Measurements from ENCODE around the gene CAMSAP3.

GRCh38 chr19:7582446-7582845 is 13.2 kb upstream of the CAMSAP3 start:
- no peak for TF ChIP-seq EP300 (IDR thresholded peaks at IDR 0.05; ENCODE audit: borderline replicate concordance in 1 of 2, low read depth in 1 of 2, low read length in 1 of 2)
- TF ChIP-seq, protein P1, sequence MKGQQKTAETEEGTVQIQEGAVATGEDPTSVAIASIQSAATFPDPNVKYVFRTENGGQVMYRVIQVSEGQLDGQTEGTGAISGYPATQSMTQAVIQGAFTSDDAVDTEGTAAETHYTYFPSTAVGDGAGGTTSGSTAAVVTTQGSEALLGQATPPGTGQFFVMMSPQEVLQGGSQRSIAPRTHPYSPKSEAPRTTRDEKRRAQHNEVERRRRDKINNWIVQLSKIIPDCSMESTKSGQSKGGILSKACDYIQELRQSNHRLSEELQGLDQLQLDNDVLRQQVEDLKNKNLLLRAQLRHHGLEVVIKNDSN (IDR thresholded peaks at IDR 0.05; ENCODE audit: borderline replicate concordance, low read depth) = no peak
- no peak for TF ChIP-seq CTCF (IDR thresholded peaks at IDR 0.05)
- no peak for TF ChIP-seq RAD21 (IDR thresholded peaks at IDR 0.05; ENCODE audit: low read length)
- TF ChIP-seq POLR2AphosphoS5 (IDR thresholded peaks at IDR 0.05; ENCODE audit: low read depth, low read length) = no peak
- no peak for TF ChIP-seq YY1 (IDR thresholded peaks at IDR 0.05; ENCODE audit: low read depth)
- no peak for TF ChIP-seq TCF12 (IDR thresholded peaks at IDR 0.05)

Data from SK-N-SH (cell line).